Activated naive CD4-positive, alpha-beta T cell treated with anti-CD3 and anti-CD28 coated beads, Interleukin-2, amount 10 ng/mL, durations not matched to agents 7 days and 5 days (primary cell): ENCODE measurements around the gene CTXND2.
"Not testable (repeated sequence)": the region's sequence is repeated elsewhere in the genome, so short reads cannot be mapped to it uniquely, and the experiment has no call there.

ENCODE experiments used
- CTCF ChIA-PET: fragments of 350-600 bp; sonication (Branson Sonifier 250); formaldehyde crosslinking; loops from one replicate; lab custom pipeline; 2021; ENCODE audit warnings: antibody characterized with exemption; lab: Charles Lee
- DNase-seq: peaks from one replicate; pipeline ENCODE4 v3.0.0-alpha.2; 2020
- H3K27ac Mint-ChIP-seq: one replicate; pipeline ENCODE4 v1.8.0; 2021; ENCODE audit warnings: mild to moderate bottlenecking, moderate library complexity, mixed read lengths
- H3K27me3 Mint-ChIP-seq: one replicate; pipeline ENCODE4 v1.8.0; 2021; ENCODE audit warnings: mild to moderate bottlenecking, mixed read lengths
- H3K36me3 Mint-ChIP-seq: one replicate; pipeline ENCODE4 v1.8.0; 2021; ENCODE audit warnings: mixed read lengths
- H3K4me1 Mint-ChIP-seq: one replicate; pipeline ENCODE4 v1.8.0; 2021; ENCODE audit warnings: mixed read lengths
- H3K4me3 Mint-ChIP-seq: one replicate; pipeline ENCODE4 v1.8.0; 2021; ENCODE audit warnings: mild to moderate bottlenecking, moderate library complexity, mixed read lengths
- H3K9me3 Mint-ChIP-seq: one replicate; pipeline ENCODE4 v1.8.0; 2021; ENCODE audit warnings: mixed read lengths

CTXND2 gene

GRCh38 chr1:150905301-150905700 is 18.4 kb downstream of the CTXND2 start:
- Mint-ChIP-seq H3K27me3 (peaks cover 5% of the 10 kb centered on the region), H3K27ac (no peak overlapping the region), H3K4me3 (no peak overlapping the region), H3K4me1 (no peaks in the 10 kb centered on the region), H3K36me3 (no peaks in the 10 kb centered on the region), H3K9me3 (peaks cover 4% of the 10 kb centered on the region)
- CTCF ChIA-PET, result no interaction called here
- DNase-seq, result no peak

- no peaks in the 10 kb centered on the region for H3K4me1 Mint-ChIP-seq
- H3K27me3 Mint-ChIP-seq, result peaks cover 5% of the 10 kb centered on the region
- H3K4me3 Mint-ChIP-seq, result no peak overlapping the region
- no peak for DNase-seq
- H3K27ac Mint-ChIP-seq, result no peak overlapping the region
- CTCF ChIA-PET, result no interaction called here
- no peaks in the 10 kb centered on the region for H3K36me3 Mint-ChIP-seq
- peaks cover 4% of the 10 kb centered on the region for H3K9me3 Mint-ChIP-seq
These were observed 19.4 kb downstream of the CTXND2 start for GRCh38 chr1:150906329-150906728.

GRCh38 chr1:150906813-150907212 is 19.9 kb downstream of the CTXND2 start:
- Mint-ChIP-seq H3K9me3 (peaks cover 4% of the 10 kb centered on the region), H3K4me3 (no peak overlapping the region), H3K27ac (no peak overlapping the region), H3K36me3 (no peaks in the 10 kb centered on the region), H3K4me1 (no peaks in the 10 kb centered on the region), H3K27me3 (peaks cover 5% of the 10 kb centered on the region)
- DNase-seq, result no peak
- CTCF ChIA-PET, result interaction anchor here (0.9 kb wide), 1 partner anchor 15 kb away, joined by 3 read pairs; no protein-coding TSS in a partner anchor

- Mint-ChIP-seq H3K9me3 (peaks cover 4% of the 10 kb centered on the region), H3K4me3 (no peak overlapping the region), H3K27ac (no peak overlapping the region), H3K4me1 (no peaks in the 10 kb centered on the region), H3K36me3 (no peaks in the 10 kb centered on the region), H3K27me3 (peaks cover 3% of the 10 kb centered on the region)
- DNase-seq, result no peak
- CTCF ChIA-PET, result no interaction called here
These were observed 22.7 kb downstream of the CTXND2 start for GRCh38 chr1:150909585-150910180.

GRCh38 chr1:150912623-150913022 is 25.7 kb downstream of the CTXND2 start:
- Mint-ChIP-seq H3K9me3 (peaks cover 4% of the 10 kb centered on the region), H3K36me3 (no peaks in the 10 kb centered on the region), H3K27ac (no peak overlapping the region), H3K4me3 (no peak overlapping the region), H3K27me3 (peaks cover 7% of the 10 kb centered on the region), H3K4me1 (no peaks in the 10 kb centered on the region)
- no peak for DNase-seq
- CTCF ChIA-PET, result interaction anchor here (0.8 kb wide), 1 partner anchor 10 kb away, joined by 3 read pairs; no protein-coding TSS in a partner anchor

GRCh38 chr1:150917387-150917786 is 30.5 kb downstream of the CTXND2 start:
- no peak overlapping the region for H3K27ac Mint-ChIP-seq
- H3K4me1 Mint-ChIP-seq, result peaks cover 5% of the 10 kb centered on the region
- H3K27me3 Mint-ChIP-seq, result peaks cover 7% of the 10 kb centered on the region
- no peaks in the 10 kb centered on the region for H3K9me3 Mint-ChIP-seq
- no peak overlapping the region for H3K4me3 Mint-ChIP-seq
- CTCF ChIA-PET, result interaction anchor here (0.6 kb wide), 1 partner anchor 80 kb away, joined by 3 read pairs; no protein-coding TSS in a partner anchor
- no peak for DNase-seq
- H3K36me3 Mint-ChIP-seq, result no peaks in the 10 kb centered on the region

GRCh38 chr1:150922519-150922975 is 35.6 kb downstream of the CTXND2 start:
- Mint-ChIP-seq H3K4me1 (peaks cover 31% of the 10 kb centered on the region), H3K4me3 (no peak overlapping the region), H3K27me3 (no peaks in the 10 kb centered on the region), H3K27ac (peak overlapping the region; percentile 19), H3K9me3 (no peaks in the 10 kb centered on the region), H3K36me3 (peaks cover 12% of the 10 kb centered on the region)
- DNase-seq, result peak; percentile 86
- CTCF ChIA-PET, result interaction anchor here (0.7 to 1.6 kb wide), 28 partner anchors 8 to 457 kb away, joined by 3 to 8 read pairs (median 3); no protein-coding TSS in a partner anchor

GRCh38 chr1:150925080-150925479 is 38.1 kb downstream of the CTXND2 start:
- H3K9me3 Mint-ChIP-seq, result peaks cover 3% of the 10 kb centered on the region
- DNase-seq, result peak; percentile 35
- H3K4me3 Mint-ChIP-seq, result peak overlapping the region; percentile 96
- peaks cover 37% of the 10 kb centered on the region for H3K4me1 Mint-ChIP-seq
- peaks cover 33% of the 10 kb centered on the region for H3K36me3 Mint-ChIP-seq
- CTCF ChIA-PET, result interaction anchor here (2.2 kb wide), 1 partner anchor 364 kb away, joined by 8 read pairs; no protein-coding TSS in a partner anchor
- H3K27me3 Mint-ChIP-seq, result no peaks in the 10 kb centered on the region
- H3K27ac Mint-ChIP-seq, result peak overlapping the region; percentile 94

GRCh38 chr1:150926097-150926741 is 39.3 kb downstream of the CTXND2 start, which contains the start of gene SETDB1:
Gene SETDB1 (plus strand): TSS chr1:150926363. CDS start chr1:150927715, 1,352 bp downstream.
- H3K4me3 Mint-ChIP-seq, result peak within 1 kb of the TSS; percentile 96
- H3K27ac Mint-ChIP-seq, result peak within 1 kb of the TSS; percentile 94
- peak; percentile 96 for DNase-seq
- no peaks in the 10 kb centered on the region for H3K27me3 Mint-ChIP-seq
- H3K36me3 Mint-ChIP-seq, result peaks cover 43% of the 10 kb centered on the region
- peaks cover 6% of the 10 kb centered on the region for H3K9me3 Mint-ChIP-seq
- CTCF ChIA-PET, result interaction anchor here (0.9 to 2.2 kb wide), 3 partner anchors 122 to 366 kb away, joined by 3 to 8 read pairs (median 3); no protein-coding TSS in a partner anchor
- H3K4me1 Mint-ChIP-seq, result peaks cover 37% of the 10 kb centered on the region

GRCh38 chr1:150927624-150928023 is 40.7 kb downstream of the CTXND2 start:
- Mint-ChIP-seq H3K27me3 (no peaks in the 10 kb centered on the region), H3K27ac (no peak overlapping the region), H3K4me1 (peaks cover 29% of the 10 kb centered on the region), H3K9me3 (peaks cover 15% of the 10 kb centered on the region), H3K36me3 (peaks cover 54% of the 10 kb centered on the region), H3K4me3 (peak overlapping the region; percentile 96)
- CTCF ChIA-PET, result no interaction called here
- DNase-seq, result no peak

- no peaks in the 10 kb centered on the region for H3K27me3 Mint-ChIP-seq
- H3K27ac Mint-ChIP-seq, result no peak overlapping the region
- peaks cover 58% of the 10 kb centered on the region for H3K36me3 Mint-ChIP-seq
- peaks cover 16% of the 10 kb centered on the region for H3K9me3 Mint-ChIP-seq
- peaks cover 25% of the 10 kb centered on the region for H3K4me1 Mint-ChIP-seq
- peak overlapping the region; percentile 11 for H3K4me3 Mint-ChIP-seq
- CTCF ChIA-PET, result no interaction called here
- DNase-seq, result no peak
These were observed 41.4 kb downstream of the CTXND2 start for GRCh38 chr1:150928286-150928685.

GRCh38 chr1:150928775-150929174 is 41.8 kb downstream of the CTXND2 start:
- CTCF ChIA-PET, H3K27ac Mint-ChIP-seq, H3K4me3 Mint-ChIP-seq, DNase-seq, H3K27me3 Mint-ChIP-seq: not testable (repeated sequence)
- peaks cover 25% of the 10 kb centered on the region for H3K4me1 Mint-ChIP-seq
- peaks cover 16% of the 10 kb centered on the region for H3K9me3 Mint-ChIP-seq
- H3K36me3 Mint-ChIP-seq, result peaks cover 59% of the 10 kb centered on the region

GRCh38 chr1:150931773-150932172 is 44.8 kb downstream of the CTXND2 start:
- Mint-ChIP-seq H3K27ac (peak overlapping the region; percentile 65), H3K36me3 (peaks cover 66% of the 10 kb centered on the region)

GRCh38 chr1:150944856-150945255 is 57.9 kb downstream of the CTXND2 start:
- Mint-ChIP-seq H3K36me3 (peaks cover 62% of the 10 kb centered on the region), H3K27ac (no peak overlapping the region), H3K4me1 (no peaks in the 10 kb centered on the region), H3K27me3 (no peaks in the 10 kb centered on the region), H3K9me3 (no peaks in the 10 kb centered on the region), H3K4me3 (no peak overlapping the region)
- CTCF ChIA-PET, result interaction anchor here (1.0 kb wide), 1 partner anchor 10 kb away, joined by 3 read pairs; no protein-coding TSS in a partner anchor
- DNase-seq, result no peak

More at GRCh38 chr1:150931773-150932172, 44.8 kb downstream of the CTXND2 start:
- Mint-ChIP-seq H3K9me3 (peaks cover 16% of the 10 kb centered on the region), H3K4me1 (peaks cover 16% of the 10 kb centered on the region), H3K27me3 (no peaks in the 10 kb centered on the region), H3K4me3 (no peak overlapping the region)
- no peak for DNase-seq
- CTCF ChIA-PET, result no interaction called here
